Left forelimb (tissue), 1 donor: ENCODE results near the gene NEURL2.
A peak's percentile ranks its signal among the peaks of the same experiment; 100 is the strongest.

Source experiments
- DNase-seq: peaks from one replicate; pipeline ENCODE4 v3.0.0-alpha.2; 2018; ENCODE audit warnings: low spot score

The NEURL2 gene

DNA sequence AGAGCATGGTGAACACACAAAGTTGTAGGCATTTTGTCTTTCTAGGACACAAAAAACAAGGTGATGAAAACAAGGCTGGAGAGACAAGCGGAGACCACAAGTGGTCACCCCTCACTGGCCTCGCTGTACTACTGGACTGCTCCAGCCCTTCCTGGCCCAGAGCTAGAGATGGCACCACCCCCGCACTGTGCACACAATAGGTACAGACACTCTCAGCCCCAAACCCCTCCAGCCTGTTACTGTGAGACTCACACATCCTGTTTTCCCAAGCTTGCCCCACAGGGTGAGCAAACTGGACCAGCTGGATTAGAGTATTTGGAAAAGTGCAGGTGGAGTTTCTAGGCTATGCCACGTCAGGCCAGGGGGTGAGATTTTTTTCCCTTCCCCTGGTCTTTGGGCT, 18.4 kb downstream of the NEURL2 start:
- DNase-seq: no peak

DNA sequence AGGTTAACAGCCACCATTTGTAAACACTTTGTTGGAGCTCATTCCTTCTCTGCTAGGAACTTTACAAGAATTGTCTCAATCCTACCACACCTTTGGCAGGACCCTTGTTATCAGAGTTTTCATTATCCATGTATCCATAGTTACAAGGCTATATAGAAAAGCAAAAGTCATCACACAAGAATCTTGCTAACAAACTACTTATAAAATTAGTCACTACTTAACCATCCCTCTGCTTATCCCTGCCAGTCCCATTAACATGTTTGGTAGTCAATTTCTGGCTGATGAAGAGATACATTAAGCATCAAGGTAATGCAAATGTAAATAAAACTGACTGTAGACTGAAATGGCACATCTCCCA, 23.2 kb downstream of the NEURL2 start:
- no peak for DNase-seq

DNA sequence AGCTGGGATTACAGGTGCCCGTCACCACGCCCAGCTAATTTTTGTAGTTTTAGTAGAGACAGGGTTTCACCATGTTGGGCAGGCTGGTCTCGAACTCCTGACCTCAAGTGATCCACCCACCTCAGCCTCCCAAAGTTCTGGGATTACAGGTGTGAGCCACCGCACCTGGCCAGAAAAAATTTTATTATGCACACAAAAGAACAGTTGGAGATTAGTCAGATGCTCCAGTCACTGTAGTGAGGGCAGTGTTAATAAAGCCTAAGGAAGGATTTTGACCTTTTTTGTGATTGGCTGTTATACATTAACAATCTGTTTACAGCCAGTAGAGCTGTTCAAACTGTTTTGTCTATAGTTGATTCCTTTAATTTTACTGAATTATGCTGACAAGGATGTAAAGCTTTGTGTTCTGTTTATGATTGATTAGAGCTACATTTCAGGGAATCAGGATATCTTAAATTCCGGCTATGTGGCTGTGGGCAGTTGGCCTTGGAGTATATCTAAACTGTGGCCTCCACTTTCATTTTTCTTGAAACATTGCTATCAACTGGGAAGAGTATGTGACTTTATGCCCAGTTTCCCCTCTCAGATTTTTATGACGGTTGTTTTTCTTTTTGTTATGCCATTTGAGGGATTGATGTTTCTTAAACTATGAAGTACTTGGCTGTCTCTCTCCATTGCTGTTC, 23.7 kb downstream of the NEURL2 start:
- DNase-seq: no peak

- DNase-seq: no peak
Measured at GRCh38 chr20:45866454-45866853, 24.6 kb downstream of the NEURL2 start.

DNA sequence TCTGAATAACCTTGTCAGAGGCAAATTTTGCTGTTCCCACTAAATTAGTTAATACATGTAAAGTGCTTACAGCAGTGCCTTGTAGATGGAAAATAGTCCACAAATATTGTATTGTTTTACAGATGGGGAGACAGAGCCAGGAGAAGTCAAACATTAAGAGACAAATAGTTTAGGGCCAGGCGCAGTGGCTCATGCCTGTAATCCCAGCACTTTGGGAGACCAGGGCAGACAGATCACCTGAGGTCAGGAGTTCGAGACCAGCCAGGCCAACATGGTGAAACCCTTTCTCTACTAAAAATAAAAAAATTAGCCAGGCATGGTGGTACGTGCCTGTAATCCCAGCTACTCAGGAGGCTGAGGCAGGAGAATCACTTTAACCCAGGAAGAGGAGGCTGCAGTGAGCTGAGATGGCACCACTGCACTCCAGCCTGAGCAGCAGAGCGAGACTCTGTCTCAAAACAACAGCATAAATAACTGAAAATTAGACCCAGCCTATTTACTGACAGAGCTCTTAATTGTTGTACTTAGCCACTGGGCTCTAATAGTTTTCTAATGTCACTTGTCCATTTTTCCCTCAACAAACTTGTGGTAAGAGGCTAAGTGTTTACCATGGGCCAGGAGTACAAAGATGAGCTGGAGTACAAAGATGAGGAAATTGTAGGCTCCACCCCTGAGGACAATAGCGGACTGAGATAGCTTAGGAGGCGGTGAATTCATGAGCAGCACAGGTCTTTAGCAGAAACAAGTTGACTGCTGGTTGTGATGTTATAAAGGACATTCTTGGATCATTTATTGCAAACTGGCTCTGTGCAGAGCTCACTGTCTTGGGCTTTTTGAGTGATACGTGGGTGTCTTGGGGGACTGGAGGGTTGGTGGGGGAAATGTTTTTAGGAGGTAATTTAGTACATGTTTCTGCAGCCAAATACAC, 27.2 kb downstream of the NEURL2 start:
- DNase-seq: no peak

DNA sequence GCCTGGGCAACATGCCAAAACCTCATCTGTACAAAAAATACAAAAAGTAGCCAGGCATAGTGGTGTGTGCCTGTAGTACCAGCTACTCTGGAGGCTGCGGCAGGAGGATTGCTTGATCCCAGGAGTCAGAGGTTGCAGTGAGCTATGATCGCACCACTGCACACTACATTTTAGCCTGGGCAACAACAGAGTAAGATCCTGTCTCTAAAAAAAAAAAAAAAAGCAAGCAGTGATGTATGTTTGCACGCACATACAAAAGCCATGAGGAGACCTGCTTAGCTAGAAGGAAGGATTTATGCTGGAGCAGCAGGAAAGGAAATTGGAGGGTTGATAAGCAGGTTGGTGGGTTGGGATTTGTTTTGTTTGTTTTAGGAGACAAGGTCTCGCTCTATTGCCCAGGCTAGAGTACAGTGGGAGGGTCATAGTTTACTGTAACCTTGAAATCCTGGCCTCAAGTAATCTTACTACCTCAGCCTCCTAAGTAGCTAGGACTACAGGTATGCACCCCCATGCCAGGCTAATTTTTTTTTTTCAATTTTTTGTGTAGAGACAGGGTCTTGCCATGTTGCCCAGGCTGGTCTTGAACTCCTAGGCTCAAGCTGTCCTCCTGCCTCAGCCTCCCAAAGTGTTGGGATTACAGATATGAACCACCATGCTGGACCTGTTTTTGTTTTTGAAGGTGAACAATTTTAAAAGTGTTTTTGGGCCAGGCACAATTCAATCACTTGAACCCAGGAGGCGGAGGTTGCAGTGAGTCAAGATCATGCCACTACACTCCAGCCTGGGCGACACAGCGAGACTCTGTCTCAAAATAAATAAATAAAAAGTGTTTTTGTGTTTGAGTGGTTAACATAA, 29.6 kb downstream of the NEURL2 start:
- no peak for DNase-seq

DNA sequence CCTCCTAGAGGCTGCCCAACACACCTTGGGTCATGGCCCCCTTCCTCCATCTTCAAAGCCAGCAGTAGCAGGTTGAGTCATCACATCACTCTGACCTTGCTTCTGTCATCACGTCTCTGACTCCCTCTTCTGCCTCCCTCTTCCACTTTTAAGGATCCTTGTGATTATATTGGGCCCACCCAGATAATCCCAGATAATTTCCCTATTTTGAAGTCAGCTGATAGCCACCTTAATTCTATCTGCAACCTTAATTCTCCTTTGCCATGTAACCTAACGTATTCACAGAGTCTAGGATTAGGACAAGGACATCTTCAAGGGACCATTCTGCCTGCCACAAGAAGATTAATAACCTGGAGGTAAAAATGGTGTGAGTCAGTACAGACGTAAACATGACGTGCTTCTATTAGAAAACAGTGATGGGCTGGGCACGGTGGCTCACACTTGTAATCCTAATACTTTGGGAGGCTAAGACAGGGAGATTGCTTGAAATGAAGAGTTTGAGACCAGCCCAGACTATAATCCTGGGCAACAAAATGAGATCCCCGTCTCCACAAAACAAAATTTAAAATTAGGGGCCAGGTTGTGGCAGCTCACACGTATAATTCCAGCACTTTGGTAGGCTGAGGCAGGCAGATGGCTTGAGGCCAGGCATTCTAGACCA, 30.3 kb downstream of the NEURL2 start:
- no peak for DNase-seq

GRCh38 chr20:45859916-45860315, 31.1 kb downstream of the NEURL2 start:
- DNase-seq: no peak

DNA sequence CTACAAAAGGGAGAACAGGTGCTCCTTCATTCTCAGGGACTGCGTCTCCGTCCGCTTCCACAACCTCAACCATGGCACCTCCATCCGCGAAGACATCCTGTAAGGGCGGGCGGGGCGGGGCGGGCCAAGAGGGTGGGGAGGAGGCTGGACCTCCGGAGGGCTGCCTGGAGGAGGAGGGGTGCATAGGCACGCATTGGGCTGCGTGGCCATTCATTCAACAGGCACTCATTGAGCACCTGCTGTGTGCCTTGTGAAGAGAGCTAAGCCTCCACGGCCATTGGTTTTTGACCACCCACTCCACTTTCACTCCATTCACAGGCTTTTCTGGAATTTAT, 33.2 kb downstream of the NEURL2 start:
- DNase-seq: no peak

DNA sequence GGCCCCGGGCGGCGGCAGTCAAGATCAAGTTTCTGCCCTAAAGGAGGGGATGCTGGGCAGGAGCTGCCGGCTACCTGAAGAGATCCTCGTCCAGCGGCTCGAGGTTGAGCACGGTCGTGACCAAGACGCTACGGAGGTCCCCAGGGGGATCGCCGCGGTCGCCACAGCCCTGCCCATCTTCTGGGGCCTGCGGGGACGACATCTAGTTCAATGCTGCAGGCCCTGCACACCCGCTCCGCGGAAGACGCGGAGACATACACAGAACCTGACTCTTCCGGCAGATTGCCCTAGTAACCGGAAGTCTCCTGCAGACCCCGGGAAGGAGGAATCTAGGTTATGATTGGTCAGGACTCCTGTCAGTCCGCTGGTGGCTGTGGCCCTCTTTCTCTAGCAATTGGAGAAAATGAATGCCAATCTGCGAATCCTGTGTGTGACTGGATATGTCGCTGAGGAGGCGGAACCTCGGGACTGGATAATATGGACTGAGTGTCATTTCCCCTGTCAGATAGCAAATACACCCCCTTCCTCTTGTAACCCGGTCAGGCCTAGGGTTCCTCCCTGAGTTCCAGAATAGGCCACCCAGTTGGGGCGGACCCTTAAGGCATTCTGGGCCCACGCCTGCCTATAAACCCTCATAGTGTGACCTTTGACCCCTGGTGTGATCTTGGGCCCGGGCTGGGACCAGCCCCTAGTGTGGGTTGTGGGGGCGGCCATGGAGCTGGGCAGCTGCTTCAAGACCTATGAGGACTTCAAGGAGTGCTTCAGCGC, 33.7 kb downstream of the NEURL2 start, which contains the start of the genes ACOT8 and ZSWIM3:
TSS of gene ACOT8 (minus strand) at position 279 of the 768 bp plus-strand sequence. CDS start at position 202, 77 bp downstream.
TSS of gene ZSWIM3 (plus strand) at position 501 of the 768 bp plus-strand sequence. CDS start at position 713, 212 bp downstream.
- peak; percentile 93 for DNase-seq

DNA sequence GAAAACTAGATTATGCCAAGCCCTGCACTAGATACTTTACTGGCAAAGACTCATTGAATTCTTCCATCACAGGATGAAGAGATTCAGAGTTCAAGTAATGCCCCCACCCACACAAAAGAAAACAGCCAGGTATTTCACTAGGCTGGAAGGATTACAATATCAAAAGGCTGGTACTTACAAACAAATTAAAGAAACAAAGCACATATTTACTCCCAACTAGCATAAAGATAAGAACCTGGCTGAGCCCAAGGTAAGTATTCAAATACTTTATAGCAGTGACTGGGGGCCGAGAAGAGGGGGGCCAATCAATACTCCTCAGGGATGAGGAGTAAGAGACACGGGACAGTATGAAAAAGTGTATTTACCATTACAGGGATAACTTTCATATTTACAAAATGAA, 37.5 kb downstream of the NEURL2 start:
- DNase-seq: no peak

- DNase-seq: no peak
Measured at GRCh38 chr20:45852326-45852725, 38.7 kb downstream of the NEURL2 start.

- no peak for DNase-seq
Measured at GRCh38 chr20:45851501-45851900, 39.5 kb downstream of the NEURL2 start.

GRCh38 chr20:45850926-45851325, 40.1 kb downstream of the NEURL2 start:
- DNase-seq: no peak

DNA sequence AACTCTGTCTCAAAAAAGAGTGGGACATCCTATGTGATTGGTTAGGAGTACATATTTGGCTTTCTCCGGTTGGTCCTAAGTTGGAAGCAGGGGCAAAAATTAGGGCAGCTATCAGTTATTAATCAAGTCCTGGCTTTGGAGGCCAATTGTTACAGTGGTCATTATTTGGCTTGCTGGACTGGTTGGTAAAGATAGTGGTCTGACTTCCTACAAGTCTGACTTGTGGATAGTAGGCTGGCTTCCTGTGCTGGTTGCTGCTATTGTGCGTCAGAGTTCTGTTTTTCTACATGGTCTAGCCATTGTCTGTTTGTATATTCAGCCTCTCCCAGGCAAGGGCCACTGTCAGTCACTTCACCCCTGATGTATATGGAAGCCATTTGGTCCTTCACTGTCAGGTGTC, 40.8 kb downstream of the NEURL2 start:
- no peak for DNase-seq

DNA sequence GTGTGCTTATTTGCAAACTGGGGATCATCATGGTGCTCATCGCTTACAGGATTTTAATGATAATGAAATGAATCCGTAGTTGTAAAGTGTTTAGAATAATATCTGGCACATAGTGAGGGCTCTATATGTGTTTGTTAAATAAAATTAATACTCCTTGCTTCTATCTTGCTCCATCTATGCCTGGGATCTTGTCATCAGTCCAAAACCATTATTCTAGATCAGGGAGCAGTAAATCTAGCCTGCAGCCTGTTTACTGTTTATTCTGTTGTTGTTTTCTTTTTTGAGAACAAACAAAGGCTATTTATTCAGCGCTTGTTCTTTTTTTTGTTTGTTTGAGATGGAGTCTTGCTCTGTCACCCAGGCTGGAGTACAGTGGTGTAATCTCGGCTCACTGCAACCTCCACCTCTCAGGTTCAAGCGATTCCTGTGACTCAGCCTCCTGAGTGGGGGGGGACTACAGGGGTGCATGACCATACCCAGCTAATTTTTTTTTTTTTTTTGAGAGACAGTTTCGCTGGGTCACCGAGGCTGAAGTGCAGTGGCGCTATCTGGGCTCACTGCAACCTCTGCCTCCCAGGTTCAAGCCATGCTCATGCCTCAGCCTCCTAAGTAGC, 41.9 kb downstream of the NEURL2 start:
- DNase-seq: no peak

DNA sequence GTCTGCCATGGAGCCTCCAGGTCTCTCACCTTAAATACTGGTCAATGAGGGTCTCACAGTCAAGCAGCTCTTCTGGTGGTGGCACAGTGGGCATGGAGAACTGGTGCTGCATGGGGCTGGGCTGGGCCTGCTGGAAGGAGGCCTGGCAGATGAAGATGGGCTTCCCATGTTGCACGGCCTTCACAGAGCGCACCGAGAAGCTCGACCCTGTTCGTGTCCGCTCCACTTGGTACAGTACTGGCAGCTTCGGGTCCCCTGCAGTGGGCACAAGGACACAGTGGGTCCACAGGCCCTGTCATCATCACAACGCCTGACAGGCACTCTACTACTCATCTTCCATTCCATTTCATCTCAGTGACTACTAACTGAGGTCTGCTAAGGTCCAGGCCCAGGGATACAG, 42.6 kb downstream of the NEURL2 start:
- DNase-seq: no peak

DNA sequence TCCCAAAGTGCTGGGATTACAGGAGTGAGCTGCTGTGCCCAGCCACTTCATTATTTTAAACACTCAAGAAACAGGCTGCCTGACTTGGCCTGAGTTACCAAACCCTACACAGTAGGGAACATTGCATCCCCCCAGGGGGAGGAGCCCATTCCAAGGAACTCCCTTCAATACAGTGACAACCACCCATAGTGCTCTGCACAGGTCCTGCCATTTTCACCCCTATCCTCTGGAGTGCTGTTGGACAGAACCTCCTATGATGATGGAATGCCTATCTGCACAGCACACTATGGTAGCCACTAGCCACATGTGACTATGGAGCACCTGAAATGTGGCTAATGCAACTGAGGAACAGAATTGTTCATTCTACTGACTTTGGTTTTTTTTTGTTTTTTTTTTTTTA, 45.6 kb downstream of the NEURL2 start:
- no peak for DNase-seq

GRCh38 chr20:45843506-45843905, 47.5 kb downstream of the NEURL2 start:
- no peak for DNase-seq

GRCh38 chr20:45842169-45842812, 48.7 kb downstream of the NEURL2 start:
- DNase-seq: no peak
